ENCODE data around the gene GNS. TPM values are rescaled to one million over a fixed set of nuclear protein-coding genes. Genes with fewer than 3 reads are reported as not detected.

GNS gene
- total RNA-seq, result 150 and 166 TPM in 2 replicates
- long read RNA-seq, full-length matches to known transcripts, result 185 of 292 reads
- long read RNA-seq, partial matches to known transcripts, result 43 of 292 reads
- long read RNA-seq, other reads (novel, unspliced or antisense), result 64 of 292 reads

GRCh38 chr12:64759035-64759894 lies at the start of gene GNS:
GNS (minus strand) TSS chr12:64759406; CDS start chr12:64759276, 130 bp downstream.
- no peak for TF ChIP-seq CTCF (IDR thresholded peaks at IDR 0.05)
- Mint-ChIP-seq H3K27me3 (ENCODE audit: unreplicated experiment) (no peaks in the 10 kb centered on the region), H3K9me3 (ENCODE audit: unreplicated experiment) (no peaks in the 10 kb centered on the region), H3K4me3 (ENCODE audit: unreplicated experiment) (peak within 1 kb of the TSS; percentile 86), H3K4me1 (ENCODE audit: unreplicated experiment) (peaks cover 27% of the 10 kb centered on the region), H3K27ac (ENCODE audit: unreplicated experiment) (peak within 1 kb of the TSS; percentile 96), H3K36me3 (ENCODE audit: unreplicated experiment) (peaks cover 3% of the 10 kb centered on the region)
- DNase-seq (ENCODE audit: extremely low spot score, unreplicated experiment), result peak; percentile 98

- no peaks in the 10 kb centered on the region for H3K4me1 Mint-ChIP-seq (ENCODE audit: unreplicated experiment)
- no peaks in the 10 kb centered on the region for H3K36me3 Mint-ChIP-seq (ENCODE audit: unreplicated experiment)
- DNase-seq (ENCODE audit: extremely low spot score, unreplicated experiment), result no peak
- no peak for TF ChIP-seq CTCF (IDR thresholded peaks at IDR 0.05)
- H3K27me3 Mint-ChIP-seq (ENCODE audit: unreplicated experiment), result peaks cover 48% of the 10 kb centered on the region
- no peaks in the 10 kb centered on the region for H3K9me3 Mint-ChIP-seq (ENCODE audit: unreplicated experiment)
- H3K27ac Mint-ChIP-seq (ENCODE audit: unreplicated experiment), result no peak overlapping the region
- H3K4me3 Mint-ChIP-seq (ENCODE audit: unreplicated experiment), result no peak overlapping the region
Observed at GRCh38 chr12:64808110-64808509, 48.9 kb upstream of the GNS start.

DNA sequence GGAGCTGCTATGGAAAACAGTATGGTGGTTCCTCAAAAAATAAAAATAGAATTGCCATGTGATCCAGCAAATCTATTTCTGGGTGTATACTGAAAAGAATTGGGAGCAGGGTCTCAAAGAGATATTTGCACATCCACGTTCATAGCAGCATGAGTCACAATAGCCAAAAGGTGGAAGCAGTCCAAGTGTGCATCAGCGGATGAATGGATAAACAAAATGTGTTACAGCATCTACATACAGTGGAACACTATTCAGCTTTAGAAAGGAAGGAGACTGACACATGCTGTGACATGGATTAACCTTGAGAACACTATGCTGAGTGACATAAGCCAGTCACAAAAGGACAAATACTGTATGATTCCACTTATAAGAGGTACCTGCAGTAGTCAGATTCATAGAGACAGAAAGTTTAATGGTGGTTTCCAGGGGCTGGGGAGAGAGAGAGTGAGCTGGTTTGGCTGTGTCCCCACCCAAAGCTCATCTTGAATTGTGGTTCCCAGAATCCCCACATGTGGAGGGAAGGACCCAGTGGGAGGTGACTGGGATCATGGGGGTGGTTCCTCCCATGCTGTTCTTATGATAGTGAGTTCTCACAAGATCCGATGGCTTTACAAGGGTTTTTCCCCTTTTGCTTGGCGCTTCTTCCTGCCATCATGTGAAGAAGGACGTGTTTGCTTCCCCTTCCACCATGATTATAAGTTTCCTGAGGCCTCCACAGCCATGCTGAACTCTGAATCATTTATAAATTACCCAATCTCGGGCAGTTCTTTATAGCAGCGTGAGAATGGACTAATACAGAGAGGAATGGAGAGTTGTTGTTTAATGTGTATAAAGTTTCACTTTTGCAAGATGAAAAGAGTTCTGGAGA lies 47.6 kb upstream of the GNS start:
- H3K27me3 Mint-ChIP-seq (ENCODE audit: unreplicated experiment), result peaks cover 52% of the 10 kb centered on the region
- TF ChIP-seq CTCF (IDR thresholded peaks at IDR 0.05), result no peak
- H3K36me3 Mint-ChIP-seq (ENCODE audit: unreplicated experiment), result no peaks in the 10 kb centered on the region
- H3K9me3 Mint-ChIP-seq (ENCODE audit: unreplicated experiment), result no peaks in the 10 kb centered on the region
- H3K4me3 Mint-ChIP-seq (ENCODE audit: unreplicated experiment), result no peak overlapping the region
- DNase-seq (ENCODE audit: extremely low spot score, unreplicated experiment), result no peak
- no peak overlapping the region for H3K27ac Mint-ChIP-seq (ENCODE audit: unreplicated experiment)
- H3K4me1 Mint-ChIP-seq (ENCODE audit: unreplicated experiment), result peaks cover 2% of the 10 kb centered on the region

GRCh38 chr12:64806173-64806572 lies 47.0 kb upstream of the GNS start:
- no peaks in the 10 kb centered on the region for H3K9me3 Mint-ChIP-seq (ENCODE audit: unreplicated experiment)
- H3K27me3 Mint-ChIP-seq (ENCODE audit: unreplicated experiment), result peaks cover 50% of the 10 kb centered on the region
- no peak for TF ChIP-seq CTCF (IDR thresholded peaks at IDR 0.05)
- DNase-seq (ENCODE audit: extremely low spot score, unreplicated experiment), result no peak
- no peak overlapping the region for H3K27ac Mint-ChIP-seq (ENCODE audit: unreplicated experiment)
- H3K36me3 Mint-ChIP-seq (ENCODE audit: unreplicated experiment), result no peaks in the 10 kb centered on the region
- H3K4me1 Mint-ChIP-seq (ENCODE audit: unreplicated experiment), result peaks cover 2% of the 10 kb centered on the region
- no peak overlapping the region for H3K4me3 Mint-ChIP-seq (ENCODE audit: unreplicated experiment)
